HCT116 (cell line): ENCODE results near the gene TBC1D13. TPM values are rescaled to one million over a fixed set of nuclear protein-coding genes. Genes with fewer than 3 reads are reported as not detected.
A peak's percentile ranks its signal among the peaks of the same experiment; 100 is the strongest.
"Not testable (repeated sequence)": the region's sequence is repeated elsewhere in the genome, so short reads cannot be mapped to it uniquely, and the experiment has no call there.

Experiments used
- ATAC-seq: fragments of 200-7000 bp; cut with Tn5 transposase; 2 replicates; pipeline ENCODE4 v1.9.1; 2020; ENCODE audit warnings: mild to moderate bottlenecking, moderate library complexity
- BruUV-seq: library from RNA; stranded (reverse); fragments of 400-500 nt; replicated peaks from 2 replicates; lab custom pipeline; 2021; lab: Mats Ljungman, UMichigan
- CTCF ChIA-PET: fragments of 300-600 bp; sonication (Branson Sonifier 250); formaldehyde crosslinking; loops from one replicate; lab custom pipeline; 2021; ENCODE audit warnings: antibody characterized with exemption; lab: Charles Lee
- POLR2A ChIA-PET: fragments of 300-600, 350-600 bp; sonication (Branson Sonifier 250); formaldehyde crosslinking; loops from one replicate; lab custom pipeline; 2021; ENCODE audit warnings: antibody characterized with exemption; lab: Charles Lee
- RAD21 ChIA-PET, 2 experiments: fragments of 300-600 bp; sonication (Branson Sonifier 250); formaldehyde crosslinking; loops; one replicate each; lab custom pipeline; 2023; ENCODE audit warnings: low total read pairs in 2 of 2; ENCODE audit not compliant: uncharacterized antibody in 2 of 2, unreplicated experiment in 2 of 2, low non-redundant PET in 1 of 2; lab: Charles Lee
- DNase-seq: peaks from one replicate; pipeline ENCODE4 v3.0.0-alpha.2; 2010; ENCODE audit warnings: low read depth, low spot score
- H2AFZ ChIP-seq: fragments of 200-600 bp; shearing (Covaris generic), sonication (generic); 2 replicates; pipeline ENCODE4 v1.6.1; 2017; ENCODE audit warnings: low read depth, mixed run types, mixed read lengths, antibody characterized with exemption, low read length; ENCODE audit not compliant: poor library complexity, severe bottlenecking
- H3K27ac ChIP-seq: 2 replicates; pipeline ENCODE4 v1.5.1; 2012; ENCODE audit warnings: low read depth, low read length
- H3K27me3 ChIP-seq: fragments of 200-600 bp; sonication (generic); 2 replicates; pipeline ENCODE4 v1.6.1; 2016; ENCODE audit warnings: mixed run types, low read length, mixed read lengths; ENCODE audit not compliant: insufficient read depth
- H3K36me3 ChIP-seq, 2 experiments: fragments of 200-500 bp in 1 of 2; fragments of 200-600 bp in 1 of 2; sonication (Bioruptor generic) in 1 of 2; sonication (generic) in 1 of 2; 2 replicates each; pipeline versions ENCODE4 v1.5.1 to v1.6.1; 2014 to 2016; ENCODE audit warnings: low read length in 2 of 2, inconsistent platforms in 1 of 2, mixed read lengths in 1 of 2, mixed run types in 1 of 2; ENCODE audit not compliant: insufficient read depth in 2 of 2, control insufficient read depth in 1 of 2
- H3K4me1 ChIP-seq, 2 experiments: fragments of 200-600 bp in 1 of 2; sonication (generic) in 1 of 2; 2 replicates each; pipeline versions ENCODE4 v1.5.1 to v1.6.1; 2012 to 2017; ENCODE audit warnings: low read length in 2 of 2, inconsistent platforms in 1 of 2, mild to moderate bottlenecking in 1 of 2, mixed read lengths in 1 of 2, mixed run types in 1 of 2, moderate library complexity in 1 of 2; ENCODE audit not compliant: insufficient read depth in 2 of 2, control insufficient read depth in 1 of 2
- H3K4me2 ChIP-seq: fragments of 200-600 bp; sonication (generic); 2 replicates; pipeline ENCODE4 v1.6.1; 2017; ENCODE audit warnings: mixed run types, low read length, mixed read lengths
- H3K4me3 ChIP-seq, 2 experiments: fragments of 200-600 bp in 1 of 2; sonication (generic) in 1 of 2; replicated peaks in 1 of 2; 2 replicates each; pipeline ENCODE4 v1.5.1; 2011 to 2016; ENCODE audit warnings: low read length in 2 of 2, control low read depth in 1 of 2, low read depth in 1 of 2, mild to moderate bottlenecking in 1 of 2, mixed read lengths in 1 of 2, mixed run types in 1 of 2
- H3K79me2 ChIP-seq: fragments of 200-600 bp; sonication (generic); 2 replicates; pipeline ENCODE4 v1.6.1; 2017; ENCODE audit warnings: mild to moderate bottlenecking, mixed run types, low read length, moderate library complexity, mixed read lengths; ENCODE audit not compliant: insufficient read depth
- H3K9ac ChIP-seq: fragments of 200-600 bp; sonication (generic); 2 replicates; pipeline ENCODE4 v1.6.1; 2016; ENCODE audit warnings: low read length, mixed read lengths
- H3K9me2 ChIP-seq: fragments of 200-600 bp; sonication (generic), shearing (Covaris generic); 2 replicates; pipeline ENCODE4 v1.6.1; 2017; ENCODE audit warnings: mixed run types, mild to moderate bottlenecking, moderate library complexity; ENCODE audit not compliant: insufficient read depth
- H3K9me3 ChIP-seq, 2 experiments: fragments of 200-500 bp in 1 of 2; fragments of 200-600 bp in 1 of 2; sonication (Bioruptor generic) in 1 of 2; sonication (generic) in 1 of 2; 2 replicates each; pipeline ENCODE4 v1.6.1; 2014 to 2017; ENCODE audit warnings: low read length in 2 of 2, mixed read lengths in 2 of 2, inconsistent platforms in 1 of 2, low read depth in 1 of 2, mild to moderate bottlenecking in 1 of 2, mixed run types in 1 of 2, moderate library complexity in 1 of 2; ENCODE audit not compliant: control insufficient read depth in 1 of 2, insufficient read depth in 1 of 2
- H4K20me1 ChIP-seq: fragments of 200-600 bp; sonication (generic), shearing (Covaris generic); 2 replicates; pipeline ENCODE4 v1.6.1; 2017; ENCODE audit warnings: mixed run types, mild to moderate bottlenecking, moderate library complexity; ENCODE audit not compliant: insufficient read depth
- RAD21 ChIP-seq: IDR thresholded peaks from 2 replicates; pipeline ENCODE4 v1.6.1; 2012; ENCODE audit warnings: low read depth, mild to moderate bottlenecking
- intact Hi-C: fragments of 100-400 bp; cut with micrococcal nuclease; formaldehyde crosslinking; loops from 2 replicates; pipeline ENCODE4 v1.10.0; 2022
- total RNA-seq: library from RNA; stranded (reverse); gene quantifications from one replicate; pipeline ENCODE4 v1.2.1, GENCODE V29; 2021; ENCODE audit not compliant: unreplicated experiment
- TF ChIP-seq, protein P1 (sequence below), 3 experiments: fragments of 200-600 bp in 1 of 3; sonication (generic) in 1 of 3; IDR thresholded peaks in 2 of 3; conservative IDR thresholded peaks in 1 of 3; 2 replicates each; pipeline ENCODE4 v1.5.1; 2012 to 2017; ENCODE audit warnings: low read depth in 2 of 3, low read length in 2 of 3, antibody characterized with exemption in 1 of 3, borderline replicate concordance in 1 of 3, control low read depth in 1 of 3, mild to moderate bottlenecking in 1 of 3, mixed read lengths in 1 of 3, mixed run types in 1 of 3, moderate library complexity in 1 of 3; ENCODE audit not compliant: insufficient read depth in 1 of 3

TBC1D13 gene
- total RNA-seq, 1 experiment from 2014 or later: 17.5 TPM

DNA sequence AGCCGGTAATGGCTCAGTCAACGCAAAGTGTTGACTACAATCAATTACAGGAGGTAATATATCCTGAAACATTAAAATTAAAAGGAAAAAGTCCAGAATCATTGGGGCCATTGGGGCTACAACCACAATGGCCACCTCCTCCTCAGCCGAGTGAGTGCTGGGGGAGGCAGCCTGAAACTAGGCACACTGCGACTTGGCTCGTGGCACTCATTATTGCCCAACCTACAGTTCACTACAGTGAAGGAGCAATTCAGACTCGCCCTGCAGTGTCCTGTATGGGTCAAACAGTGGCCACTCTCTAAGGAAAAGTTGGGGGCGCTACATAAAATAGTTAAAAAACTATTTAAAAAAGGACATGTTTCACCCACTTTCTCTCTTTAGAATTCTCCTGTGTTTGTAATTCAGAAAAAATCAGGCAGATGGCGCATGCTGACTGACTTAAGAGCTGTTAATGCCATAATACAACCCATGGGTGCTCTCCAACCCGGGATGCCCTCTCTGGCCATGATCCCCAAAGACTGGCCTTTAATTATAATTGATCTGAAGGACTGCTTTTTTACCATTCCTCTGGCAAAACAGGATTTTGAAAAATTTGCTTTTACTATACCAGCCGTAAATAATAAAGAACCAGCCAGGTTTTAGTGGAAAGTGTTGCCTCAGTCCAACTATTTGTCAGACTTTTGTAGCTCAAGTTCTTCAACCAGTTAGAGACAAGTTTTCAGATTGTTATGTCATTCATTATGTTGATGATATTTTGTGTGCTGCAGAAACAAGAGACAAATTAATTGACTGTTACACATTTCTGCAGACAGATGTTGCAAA is 64.9 kb downstream of the TBC1D13 start:
- H2AFZ ChIP-seq, H3K9ac ChIP-seq, H4K20me1 ChIP-seq, H3K27ac ChIP-seq, H3K79me2 ChIP-seq, H3K27me3 ChIP-seq, H3K4me2 ChIP-seq, H3K9me2 ChIP-seq, BruUV-seq, H3K4me1 ChIP-seq, POLR2A ChIA-PET, H3K4me3 ChIP-seq, H3K36me3 ChIP-seq, RAD21 ChIA-PET: not testable (repeated sequence)
- ATAC-seq (peak; percentile 78), DNase-seq (peak; percentile 50)
- H3K9me3 ChIP-seq: peaks cover 10% of the 10 kb centered on the region in 2 experiments; a peak in 2 of 4 replicates
- CTCF ChIA-PET: interaction anchor here (0.8 to 1.5 kb wide), 4 partner anchors 22 to 96 kb away, joined by 3 to 10 read pairs (median 3); partner anchors contain the start of genes ENDOG and SPOUT1
- TF ChIP-seq, protein P1, sequence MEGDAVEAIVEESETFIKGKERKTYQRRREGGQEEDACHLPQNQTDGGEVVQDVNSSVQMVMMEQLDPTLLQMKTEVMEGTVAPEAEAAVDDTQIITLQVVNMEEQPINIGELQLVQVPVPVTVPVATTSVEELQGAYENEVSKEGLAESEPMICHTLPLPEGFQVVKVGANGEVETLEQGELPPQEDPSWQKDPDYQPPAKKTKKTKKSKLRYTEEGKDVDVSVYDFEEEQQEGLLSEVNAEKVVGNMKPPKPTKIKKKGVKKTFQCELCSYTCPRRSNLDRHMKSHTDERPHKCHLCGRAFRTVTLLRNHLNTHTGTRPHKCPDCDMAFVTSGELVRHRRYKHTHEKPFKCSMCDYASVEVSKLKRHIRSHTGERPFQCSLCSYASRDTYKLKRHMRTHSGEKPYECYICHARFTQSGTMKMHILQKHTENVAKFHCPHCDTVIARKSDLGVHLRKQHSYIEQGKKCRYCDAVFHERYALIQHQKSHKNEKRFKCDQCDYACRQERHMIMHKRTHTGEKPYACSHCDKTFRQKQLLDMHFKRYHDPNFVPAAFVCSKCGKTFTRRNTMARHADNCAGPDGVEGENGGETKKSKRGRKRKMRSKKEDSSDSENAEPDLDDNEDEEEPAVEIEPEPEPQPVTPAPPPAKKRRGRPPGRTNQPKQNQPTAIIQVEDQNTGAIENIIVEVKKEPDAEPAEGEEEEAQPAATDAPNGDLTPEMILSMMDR (IDR thresholded peaks at IDR 0.05 in 2 of 3, conservative IDR thresholded peaks at IDR 0.05 in 1 of 3; ENCODE audit: borderline replicate concordance in 1 of 3, insufficient read depth in 1 of 3, low read depth in 2 of 3, low read length in 2 of 3): peak; percentile 48 to 71 (median 48)
- peak; percentile 75 for TF ChIP-seq RAD21
- intact Hi-C loops: loop anchor here (1.0 kb wide), 1 partner anchor 76 kb away; no protein-coding TSS in a partner anchor

DNA sequence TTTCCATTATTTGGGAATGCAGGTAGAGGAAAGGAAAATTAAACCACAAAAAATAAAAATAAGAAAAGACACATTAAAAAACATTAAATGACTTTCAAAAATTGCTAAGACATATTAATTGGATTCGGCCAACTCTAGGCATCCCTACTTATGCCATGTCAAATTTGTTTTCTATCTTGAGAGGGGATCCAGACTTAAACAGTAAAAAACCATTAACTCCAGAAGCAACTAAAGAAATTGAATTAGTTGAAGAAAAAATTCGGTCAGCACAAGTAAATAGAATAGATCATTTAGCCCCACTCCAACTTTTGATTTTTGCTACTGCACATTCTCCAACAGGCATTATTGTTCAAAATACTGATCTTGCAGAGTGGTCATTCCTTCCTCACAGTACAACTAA is 65.6 kb downstream of the TBC1D13 start:
- H3K9ac ChIP-seq, H4K20me1 ChIP-seq, H2AFZ ChIP-seq, H3K4me3 ChIP-seq, BruUV-seq, RAD21 ChIA-PET, H3K9me2 ChIP-seq, H3K27me3 ChIP-seq, POLR2A ChIA-PET, H3K4me2 ChIP-seq, H3K79me2 ChIP-seq, ATAC-seq, H3K36me3 ChIP-seq, H3K9me3 ChIP-seq, H3K4me1 ChIP-seq, DNase-seq, H3K27ac ChIP-seq: not testable (repeated sequence)
- CTCF ChIA-PET: interaction anchor here (0.8 to 1.5 kb wide), 4 partner anchors 23 to 96 kb away, joined by 3 to 10 read pairs (median 3); partner anchors contain the start of genes ENDOG and SPOUT1
- intact Hi-C loops: loop anchor here (1.0 kb wide), 1 partner anchor 76 kb away; no protein-coding TSS in a partner anchor

DNA sequence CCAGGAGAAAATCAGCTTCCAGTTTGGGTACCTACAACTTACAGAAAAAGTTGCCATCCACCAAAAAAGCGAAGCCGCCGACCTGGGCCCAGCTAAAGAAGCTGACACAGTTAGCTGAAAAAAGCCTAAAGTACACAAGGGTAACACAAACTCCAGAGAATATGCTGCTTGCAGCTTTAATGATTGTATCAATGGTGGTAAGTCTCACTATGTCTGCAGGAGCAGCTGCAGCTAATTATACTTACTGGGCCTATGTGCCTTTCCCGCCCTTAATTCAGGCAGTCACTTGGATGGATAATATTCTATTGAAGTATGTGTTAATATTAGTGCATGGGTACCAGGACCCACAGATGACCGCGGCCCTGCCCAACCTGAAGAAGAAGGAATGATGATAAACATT is 67.4 kb downstream of the TBC1D13 start:
- H2AFZ ChIP-seq, POLR2A ChIA-PET, H3K27ac ChIP-seq, H3K9me3 ChIP-seq, DNase-seq, H3K27me3 ChIP-seq, H3K36me3 ChIP-seq, intact Hi-C loops, H3K79me2 ChIP-seq, H3K9ac ChIP-seq, H3K4me3 ChIP-seq, BruUV-seq, H3K4me1 ChIP-seq, H4K20me1 ChIP-seq, RAD21 ChIA-PET, H3K4me2 ChIP-seq, H3K9me2 ChIP-seq, CTCF ChIA-PET, ATAC-seq: not testable (repeated sequence)
